HepG2 (cell line): ENCODE data around the gene ABHD18. TPM values are rescaled to one million over a fixed set of nuclear protein-coding genes. Genes with fewer than 3 reads are reported as not detected.
A peak's percentile ranks its signal among the peaks of the same experiment; 100 is the strongest.

Experiments used
- JUND ChIP-seq: sonication (generic); formaldehyde crosslinking; IDR thresholded peaks from 2 replicates; pipeline ENCODE4 v1.8.0; 2022; ENCODE audit warnings: mild to moderate bottlenecking, missing genetic modification reagents
- MAF1 ChIP-seq: sonication (generic); formaldehyde crosslinking; IDR thresholded peaks from 2 replicates; pipeline ENCODE4 v1.5.0; 2020; ENCODE audit warnings: missing genetic modification reagents, borderline replicate concordance
- NFIB ChIP-seq: sonication (generic); formaldehyde crosslinking; IDR thresholded peaks from 2 replicates; pipeline ENCODE4 v1.9.0; 2021; ENCODE audit warnings: missing genetic modification reagents, mild to moderate bottlenecking, borderline replicate concordance
- RFX3 ChIP-seq: IDR thresholded peaks from 2 replicates; pipeline ENCODE4 v1.6.1; 2016; ENCODE audit warnings: missing biosample characterization, missing genetic modification reagents
- SAP130 ChIP-seq: IDR thresholded peaks from 2 replicates; pipeline ENCODE4 v1.6.1; 2016; ENCODE audit warnings: low read depth
- ZMAT3 ChIP-seq: sonication (generic); formaldehyde crosslinking; conservative IDR thresholded peaks from 2 replicates; pipeline ENCODE4 v1.7.0; 2021; ENCODE audit warnings: missing genetic modification reagents
- ZNF788 ChIP-seq: sonication (generic); formaldehyde crosslinking; IDR thresholded peaks from 2 replicates; pipeline ENCODE4 v1.5.0; 2020; ENCODE audit warnings: mild to moderate bottlenecking, missing genetic modification reagents, borderline replicate concordance
- ZSCAN30 ChIP-seq: sonication (generic); formaldehyde crosslinking; IDR thresholded peaks from 2 replicates; pipeline ENCODE4 v1.5.0; 2020; ENCODE audit warnings: mild to moderate bottlenecking, missing genetic modification reagents
- polyA plus RNA-seq, 8 experiments: library from polyadenylated mRNA; depleted of rRNA in 3 of 8; stranded (reverse) in 7 of 8; unstranded in 1 of 8; fragments of >200 nt; fragmentation: Illumina TruSeq in 4 of 8; extraction: Trizol in 4 of 8; gene quantifications; 2 replicates each; pipeline versions ENCODE4 v1.2.1 to v1.2.3, GENCODE V29; 2011 to 2016; ENCODE audit warnings: low read depth in 4 of 8, missing spikeins in 1 of 8, mixed read lengths in 1 of 8; ENCODE audit not compliant: insufficient read depth in 1 of 8
- total RNA-seq, 5 experiments: library from RNA; depleted of rRNA; stranded (reverse); fragments of >200 nt; fragmentation: Illumina TruSeq; extraction: Trizol; gene quantifications; 2 replicates each; pipeline ENCODE4 v1.2.3, GENCODE V29; 2016; ENCODE audit warnings: low read depth in 1 of 5
- TF ChIP-seq, protein P1 (sequence below): sonication (generic); formaldehyde crosslinking; IDR thresholded peaks from 2 replicates; pipeline ENCODE4 v1.5.0; 2020; ENCODE audit warnings: mild to moderate bottlenecking, missing genetic modification reagents, borderline replicate concordance
- TF ChIP-seq, protein P2 (sequence below): sonication (generic); formaldehyde crosslinking; IDR thresholded peaks from 2 replicates; pipeline ENCODE4 v1.4.0; 2020; ENCODE audit warnings: missing genetic modification reagents, borderline replicate concordance
- TF ChIP-seq, protein P3 (sequence below): sonication (generic); formaldehyde crosslinking; IDR thresholded peaks from 2 replicates; pipeline ENCODE4 v1.5.0; 2020; ENCODE audit warnings: mild to moderate bottlenecking, missing genetic modification reagents, borderline replicate concordance
- TF ChIP-seq, protein P4 (sequence below): sonication (generic); formaldehyde crosslinking; IDR thresholded peaks from 2 replicates; pipeline ENCODE4 v1.4.0; 2020; ENCODE audit warnings: mild to moderate bottlenecking, missing genetic modification reagents
- TF ChIP-seq, protein P5 (sequence below): sonication (generic); formaldehyde crosslinking; IDR thresholded peaks from 2 replicates; pipeline ENCODE4 v1.4.0; 2020; ENCODE audit warnings: missing genetic modification reagents

The ABHD18 gene
- total and polyA plus RNA-seq, 2 of the 13 experiments (the other 11 are each of a cell fraction or from before 2014, with no cell fraction given), result 5.5 to 16.3 TPM

DNA sequence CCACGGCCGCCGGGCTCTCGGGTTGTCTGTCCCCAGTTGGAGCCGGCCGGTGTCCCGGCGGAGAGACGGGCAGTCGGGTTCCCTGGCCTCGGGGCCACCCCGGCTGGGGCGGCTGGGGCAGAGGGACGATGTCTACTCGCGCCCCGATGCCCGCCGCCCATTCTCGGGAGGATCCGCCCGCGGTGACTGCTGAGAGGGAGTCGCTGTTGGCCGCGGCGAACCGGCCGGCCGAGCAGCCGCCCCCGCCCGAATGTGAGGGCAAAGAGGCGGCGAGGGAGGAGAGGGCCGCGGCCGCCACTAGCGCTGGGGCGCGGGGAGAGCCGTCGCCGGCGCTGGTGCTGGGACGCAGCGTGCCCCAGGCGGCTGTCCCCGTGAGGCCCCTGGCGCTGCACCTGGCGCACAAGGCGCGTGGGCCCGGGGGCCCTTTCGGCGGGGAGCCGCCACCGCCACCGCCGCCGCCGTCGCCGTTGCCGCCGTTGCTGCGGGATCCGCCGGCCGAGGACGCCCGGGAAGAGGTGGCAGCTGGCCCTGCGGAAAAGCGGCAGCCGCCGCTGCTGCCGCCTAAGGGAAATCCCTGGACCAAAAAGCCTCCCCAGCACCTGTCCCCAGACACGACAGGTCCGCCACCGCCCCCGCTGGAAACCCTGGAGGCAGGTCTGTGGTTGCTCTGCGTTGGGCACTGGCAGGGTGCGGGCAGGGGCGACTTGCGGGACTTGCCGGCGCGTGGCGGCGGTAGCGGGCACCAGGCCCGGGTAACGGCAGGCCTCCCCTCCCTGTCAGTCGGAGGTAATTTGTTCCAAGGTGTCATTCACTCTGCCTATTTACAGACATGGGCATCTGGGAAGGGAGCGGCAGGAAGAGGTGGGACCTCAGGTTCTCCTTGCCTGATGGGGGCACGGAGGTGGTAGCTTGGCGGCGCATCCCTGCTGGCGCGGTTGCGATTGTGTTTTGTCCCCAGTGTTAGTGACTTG, 96.6 kb downstream of the ABHD18 start (continued):
- TF ChIP-seq ZMAT3 (CRISPR knock-in tag), result peak; percentile 34; the same call in 1 of the 2 replicates
- TF ChIP-seq ZNF788, result peak; percentile 28; the same call in 1 of the 2 replicates
- TF ChIP-seq, protein P1, sequence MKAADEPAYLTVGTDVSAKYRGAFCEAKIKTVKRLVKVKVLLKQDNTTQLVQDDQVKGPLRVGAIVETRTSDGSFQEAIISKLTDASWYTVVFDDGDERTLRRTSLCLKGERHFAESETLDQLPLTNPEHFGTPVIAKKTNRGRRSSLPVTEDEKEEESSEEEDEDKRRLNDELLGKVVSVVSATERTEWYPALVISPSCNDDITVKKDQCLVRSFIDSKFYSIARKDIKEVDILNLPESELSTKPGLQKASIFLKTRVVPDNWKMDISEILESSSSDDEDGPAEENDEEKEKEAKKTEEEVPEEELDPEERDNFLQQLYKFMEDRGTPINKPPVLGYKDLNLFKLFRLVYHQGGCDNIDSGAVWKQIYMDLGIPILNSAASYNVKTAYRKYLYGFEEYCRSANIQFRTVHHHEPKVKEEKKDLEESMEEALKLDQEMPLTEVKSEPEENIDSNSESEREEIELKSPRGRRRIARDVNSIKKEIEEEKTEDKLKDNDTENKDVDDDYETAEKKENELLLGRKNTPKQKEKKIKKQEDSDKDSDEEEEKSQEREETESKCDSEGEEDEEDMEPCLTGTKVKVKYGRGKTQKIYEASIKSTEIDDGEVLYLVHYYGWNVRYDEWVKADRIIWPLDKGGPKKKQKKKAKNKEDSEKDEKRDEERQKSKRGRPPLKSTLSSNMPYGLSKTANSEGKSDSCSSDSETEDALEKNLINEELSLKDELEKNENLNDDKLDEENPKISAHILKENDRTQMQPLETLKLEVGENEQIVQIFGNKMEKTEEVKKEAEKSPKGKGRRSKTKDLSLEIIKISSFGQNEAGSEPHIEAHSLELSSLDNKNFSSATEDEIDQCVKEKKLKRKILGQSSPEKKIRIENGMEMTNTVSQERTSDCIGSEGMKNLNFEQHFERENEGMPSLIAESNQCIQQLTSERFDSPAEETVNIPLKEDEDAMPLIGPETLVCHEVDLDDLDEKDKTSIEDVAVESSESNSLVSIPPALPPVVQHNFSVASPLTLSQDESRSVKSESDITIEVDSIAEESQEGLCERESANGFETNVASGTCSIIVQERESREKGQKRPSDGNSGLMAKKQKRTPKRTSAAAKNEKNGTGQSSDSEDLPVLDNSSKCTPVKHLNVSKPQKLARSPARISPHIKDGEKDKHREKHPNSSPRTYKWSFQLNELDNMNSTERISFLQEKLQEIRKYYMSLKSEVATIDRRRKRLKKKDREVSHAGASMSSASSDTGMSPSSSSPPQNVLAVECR (CRISPR knock-in tag), result peak; percentile 69
- TF ChIP-seq RFX3 (CRISPR knock-in tag), result no peak
- TF ChIP-seq NFIB (CRISPR knock-in tag), result no peak
- peak; percentile 70 for TF ChIP-seq SAP130 (CRISPR knock-in tag)
- TF ChIP-seq, protein P2, sequence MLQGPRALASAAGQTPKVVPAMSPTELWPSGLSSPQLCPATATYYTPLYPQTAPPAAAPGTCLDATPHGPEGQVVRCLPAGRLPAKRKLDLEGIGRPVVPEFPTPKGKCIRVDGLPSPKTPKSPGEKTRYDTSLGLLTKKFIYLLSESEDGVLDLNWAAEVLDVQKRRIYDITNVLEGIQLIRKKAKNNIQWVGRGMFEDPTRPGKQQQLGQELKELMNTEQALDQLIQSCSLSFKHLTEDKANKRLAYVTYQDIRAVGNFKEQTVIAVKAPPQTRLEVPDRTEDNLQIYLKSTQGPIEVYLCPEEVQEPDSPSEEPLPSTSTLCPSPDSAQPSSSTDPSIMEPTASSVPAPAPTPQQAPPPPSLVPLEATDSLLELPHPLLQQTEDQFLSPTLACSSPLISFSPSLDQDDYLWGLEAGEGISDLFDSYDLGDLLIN (CRISPR knock-in tag), result no peak
- no peak for TF ChIP-seq ZSCAN30 (CRISPR knock-in tag)
- TF ChIP-seq, protein P3, sequence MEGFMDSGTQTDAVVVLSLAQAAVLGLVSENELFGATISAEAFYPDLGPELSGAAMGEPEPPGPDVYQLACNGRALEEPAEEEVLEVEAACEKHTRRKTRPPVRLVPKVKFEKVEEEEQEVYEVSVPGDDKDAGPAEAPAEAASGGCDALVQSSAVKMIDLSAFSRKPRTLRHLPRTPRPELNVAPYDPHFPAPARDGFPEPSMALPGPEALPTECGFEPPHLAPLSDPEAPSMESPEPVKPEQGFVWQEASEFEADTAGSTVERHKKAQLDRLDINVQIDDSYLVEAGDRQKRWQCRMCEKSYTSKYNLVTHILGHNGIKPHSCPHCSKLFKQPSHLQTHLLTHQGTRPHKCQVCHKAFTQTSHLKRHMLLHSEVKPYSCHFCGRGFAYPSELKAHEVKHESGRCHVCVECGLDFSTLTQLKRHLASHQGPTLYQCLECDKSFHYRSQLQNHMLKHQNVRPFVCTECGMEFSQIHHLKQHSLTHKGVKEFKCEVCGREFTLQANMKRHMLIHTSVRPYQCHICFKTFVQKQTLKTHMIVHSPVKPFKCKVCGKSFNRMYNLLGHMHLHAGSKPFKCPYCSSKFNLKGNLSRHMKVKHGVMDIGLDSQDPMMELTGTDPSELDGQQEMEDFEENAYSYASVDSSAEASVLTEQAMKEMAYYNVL (CRISPR knock-in tag), result peak; percentile 31; the same call in 1 of the 2 replicates
- TF ChIP-seq, protein P4, sequence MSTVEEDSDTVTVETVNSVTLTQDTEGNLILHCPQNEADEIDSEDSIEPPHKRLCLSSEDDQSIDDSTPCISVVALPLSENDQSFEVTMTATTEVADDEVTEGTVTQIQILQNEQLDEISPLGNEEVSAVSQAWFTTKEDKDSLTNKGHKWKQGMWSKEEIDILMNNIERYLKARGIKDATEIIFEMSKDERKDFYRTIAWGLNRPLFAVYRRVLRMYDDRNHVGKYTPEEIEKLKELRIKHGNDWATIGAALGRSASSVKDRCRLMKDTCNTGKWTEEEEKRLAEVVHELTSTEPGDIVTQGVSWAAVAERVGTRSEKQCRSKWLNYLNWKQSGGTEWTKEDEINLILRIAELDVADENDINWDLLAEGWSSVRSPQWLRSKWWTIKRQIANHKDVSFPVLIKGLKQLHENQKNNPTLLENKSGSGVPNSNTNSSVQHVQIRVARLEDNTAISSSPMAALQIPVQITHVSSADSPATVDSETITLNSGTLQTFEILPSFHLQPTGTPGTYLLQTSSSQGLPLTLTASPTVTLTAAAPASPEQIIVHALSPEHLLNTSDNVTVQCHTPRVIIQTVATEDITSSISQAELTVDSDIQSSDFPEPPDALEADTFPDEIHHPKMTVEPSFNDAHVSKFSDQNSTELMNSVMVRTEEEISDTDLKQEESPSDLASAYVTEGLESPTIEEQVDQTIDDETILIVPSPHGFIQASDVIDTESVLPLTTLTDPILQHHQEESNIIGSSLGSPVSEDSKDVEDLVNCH (CRISPR knock-in tag), result no peak
- TF ChIP-seq, protein P5, sequence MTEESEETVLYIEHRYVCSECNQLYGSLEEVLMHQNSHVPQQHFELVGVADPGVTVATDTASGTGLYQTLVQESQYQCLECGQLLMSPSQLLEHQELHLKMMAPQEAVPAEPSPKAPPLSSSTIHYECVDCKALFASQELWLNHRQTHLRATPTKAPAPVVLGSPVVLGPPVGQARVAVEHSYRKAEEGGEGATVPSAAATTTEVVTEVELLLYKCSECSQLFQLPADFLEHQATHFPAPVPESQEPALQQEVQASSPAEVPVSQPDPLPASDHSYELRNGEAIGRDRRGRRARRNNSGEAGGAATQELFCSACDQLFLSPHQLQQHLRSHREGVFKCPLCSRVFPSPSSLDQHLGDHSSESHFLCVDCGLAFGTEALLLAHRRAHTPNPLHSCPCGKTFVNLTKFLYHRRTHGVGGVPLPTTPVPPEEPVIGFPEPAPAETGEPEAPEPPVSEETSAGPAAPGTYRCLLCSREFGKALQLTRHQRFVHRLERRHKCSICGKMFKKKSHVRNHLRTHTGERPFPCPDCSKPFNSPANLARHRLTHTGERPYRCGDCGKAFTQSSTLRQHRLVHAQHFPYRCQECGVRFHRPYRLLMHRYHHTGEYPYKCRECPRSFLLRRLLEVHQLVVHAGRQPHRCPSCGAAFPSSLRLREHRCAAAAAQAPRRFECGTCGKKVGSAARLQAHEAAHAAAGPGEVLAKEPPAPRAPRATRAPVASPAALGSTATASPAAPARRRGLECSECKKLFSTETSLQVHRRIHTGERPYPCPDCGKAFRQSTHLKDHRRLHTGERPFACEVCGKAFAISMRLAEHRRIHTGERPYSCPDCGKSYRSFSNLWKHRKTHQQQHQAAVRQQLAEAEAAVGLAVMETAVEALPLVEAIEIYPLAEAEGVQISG, result peak; percentile 47; the same call in 1 of the 2 replicates
- TF ChIP-seq MAF1, result 0 out of 2 replicates have a peak, but pooled peaks have one; percentile 47
- TF ChIP-seq JUND, result no peak
